Measurements from ENCODE around the gene HKDC1.

- TF ChIP-seq, protein P1, sequence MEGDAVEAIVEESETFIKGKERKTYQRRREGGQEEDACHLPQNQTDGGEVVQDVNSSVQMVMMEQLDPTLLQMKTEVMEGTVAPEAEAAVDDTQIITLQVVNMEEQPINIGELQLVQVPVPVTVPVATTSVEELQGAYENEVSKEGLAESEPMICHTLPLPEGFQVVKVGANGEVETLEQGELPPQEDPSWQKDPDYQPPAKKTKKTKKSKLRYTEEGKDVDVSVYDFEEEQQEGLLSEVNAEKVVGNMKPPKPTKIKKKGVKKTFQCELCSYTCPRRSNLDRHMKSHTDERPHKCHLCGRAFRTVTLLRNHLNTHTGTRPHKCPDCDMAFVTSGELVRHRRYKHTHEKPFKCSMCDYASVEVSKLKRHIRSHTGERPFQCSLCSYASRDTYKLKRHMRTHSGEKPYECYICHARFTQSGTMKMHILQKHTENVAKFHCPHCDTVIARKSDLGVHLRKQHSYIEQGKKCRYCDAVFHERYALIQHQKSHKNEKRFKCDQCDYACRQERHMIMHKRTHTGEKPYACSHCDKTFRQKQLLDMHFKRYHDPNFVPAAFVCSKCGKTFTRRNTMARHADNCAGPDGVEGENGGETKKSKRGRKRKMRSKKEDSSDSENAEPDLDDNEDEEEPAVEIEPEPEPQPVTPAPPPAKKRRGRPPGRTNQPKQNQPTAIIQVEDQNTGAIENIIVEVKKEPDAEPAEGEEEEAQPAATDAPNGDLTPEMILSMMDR (conservative IDR thresholded peaks at IDR 0.05; ENCODE audit: low read depth, low read length): no peak
- TF ChIP-seq EZH2 (IDR thresholded peaks at IDR 0.05; ENCODE audit: borderline replicate concordance, low read depth, low read length, poor library complexity, severe bottlenecking): no peak
Measured at GRCh38 chr10:69278446-69278963, 58.4 kb downstream of the HKDC1 start, which contains the start of gene HK1.
